RWPE1 (cell line): ENCODE measurements around the gene ARL4A.
A peak's percentile ranks its signal among the peaks of the same experiment; 100 is the strongest.

ENCODE experiments used
- CTCF ChIA-PET: fragments of 350-600 bp; sonication (Branson Sonifier 250); formaldehyde crosslinking; extraction: SDS; loops from one replicate; lab custom pipeline; 2021; lab: Yijun Ruan, JAX
- POLR2A ChIA-PET: fragments of 400-600 bp; formaldehyde crosslinking; extraction: SDS; loops from one replicate; lab custom pipeline; 2020; ENCODE audit warnings: antibody characterized with exemption; ENCODE audit not compliant: low non-redundant PET; lab: Yijun Ruan, JAX
- DNase-seq: peaks from one replicate; pipeline ENCODE4 v3.0.0; 2012; ENCODE audit warnings: low spot score
- H3K27ac ChIP-seq: fragments of 450-650 bp; 2 replicates; pipeline ENCODE4 v1.5.1; 2017
- CTCF ChIP-seq: fragments of 450-650 bp; conservative IDR thresholded peaks from 2 replicates; pipeline ENCODE4 v1.5.1; 2017; ENCODE audit warnings: low read depth, mild to moderate bottlenecking

The ARL4A gene

GRCh38 chr7:12715372-12716133, 28.1 kb downstream of the ARL4A start:
- DNase-seq = peak; percentile 67
- ChIA-PET POLR2A (interaction anchor here (0.5 kb wide), 1 partner anchor 340 kb away, joined by 3 read pairs; no protein-coding TSS in a partner anchor), CTCF (interaction anchor here (0.6 to 1.0 kb wide), 3 partner anchors 26 to 86 kb away, joined by 3 to 5 read pairs (median 4); no protein-coding TSS in a partner anchor)
- peak overlapping the region; percentile 96 for H3K27ac ChIP-seq
- no peak for TF ChIP-seq CTCF

DNA sequence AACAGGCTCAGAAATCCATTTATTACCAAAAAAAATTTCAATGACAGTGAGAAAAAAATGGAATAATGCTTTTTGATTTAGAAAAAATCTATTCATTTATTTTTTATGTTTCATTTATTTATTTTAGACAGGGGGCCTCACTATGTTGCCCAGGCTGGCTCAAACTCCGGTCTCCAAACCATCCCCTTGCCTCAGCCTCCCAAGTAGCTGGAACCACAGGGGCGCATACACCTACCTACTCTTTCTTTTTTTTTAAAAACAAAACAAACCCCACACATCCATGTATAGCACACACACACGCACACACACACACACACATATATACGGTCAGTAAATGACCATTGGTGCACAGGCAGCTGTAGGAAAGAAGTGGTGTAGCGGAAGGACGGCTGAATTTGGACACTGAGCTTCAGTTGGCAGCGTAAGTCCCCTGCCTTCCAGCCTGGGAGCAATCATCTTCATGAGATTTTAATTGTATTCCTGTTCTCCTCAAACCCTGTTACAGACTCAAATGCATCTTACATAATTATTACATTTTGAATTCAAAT, 28.8 kb downstream of the ARL4A start:
- no peak for TF ChIP-seq CTCF
- CTCF ChIA-PET = interaction anchor here (0.9 to 1.0 kb wide), 2 partner anchors 27 to 30 kb away, joined by 3 to 4 read pairs; no protein-coding TSS in a partner anchor
- POLR2A ChIA-PET = no interaction called here
- H3K27ac ChIP-seq = peak overlapping the region; percentile 96
- no peak for DNase-seq

DNA sequence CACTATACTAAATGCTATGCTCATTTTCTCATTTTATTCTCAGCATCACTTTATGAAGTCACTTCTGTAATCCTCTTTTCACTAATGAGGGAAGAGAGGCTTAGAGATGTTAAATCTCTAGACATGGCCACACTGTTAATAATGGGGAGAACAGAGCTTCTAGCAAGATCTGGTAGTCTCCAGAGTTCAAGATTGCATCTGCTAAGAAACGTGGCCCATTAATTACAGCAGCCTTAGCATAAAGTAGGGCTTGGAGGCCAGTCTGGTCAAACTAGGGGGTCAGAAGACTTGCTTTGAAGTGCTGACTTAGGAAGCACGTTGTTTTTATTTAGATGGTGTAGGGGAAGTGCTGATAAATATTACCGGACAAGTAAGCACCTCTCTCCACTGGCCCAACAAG, 29.3 kb downstream of the ARL4A start:
- CTCF ChIA-PET = no interaction called here
- TF ChIP-seq CTCF = no peak
- H3K27ac ChIP-seq = peak overlapping the region; percentile 96
- DNase-seq = no peak
- POLR2A ChIA-PET = no interaction called here

GRCh38 chr7:12719141-12719919, 31.9 kb downstream of the ARL4A start:
- POLR2A ChIA-PET = no interaction called here
- peak; percentile 79 for DNase-seq
- peak overlapping the region; percentile 81 for H3K27ac ChIP-seq
- no peak for TF ChIP-seq CTCF
- CTCF ChIA-PET = interaction anchor here (0.6 to 1.0 kb wide), 3 partner anchors 17 to 281 kb away, joined by 3 read pairs; no protein-coding TSS in a partner anchor

- TF ChIP-seq CTCF = no peak
- ChIA-PET POLR2A (no interaction called here), CTCF (interaction anchor here (0.5 to 1.0 kb wide), 3 partner anchors 19 to 282 kb away, joined by 3 read pairs; no protein-coding TSS in a partner anchor)
- DNase-seq = no peak
- H3K27ac ChIP-seq = peak overlapping the region; percentile 84
Observed at GRCh38 chr7:12719981-12720865, 32.8 kb downstream of the ARL4A start.
